Stimulated activated CD8-positive, alpha-beta memory T cell treated with anti-CD3 and anti-CD28 coated beads, Interleukin-15, amount 100 ng/mL, for 24 hours (primary cell): ENCODE measurements around the gene UCHL5.
"Not testable (repeated sequence)": the region's sequence is repeated elsewhere in the genome, so short reads cannot be mapped to it uniquely, and the experiment has no call there.

Source experiments
- DNase-seq: peaks from one replicate; pipeline ENCODE4 v3.0.0-alpha.2; 2020; ENCODE audit warnings: low read depth

UCHL5 gene

DNA sequence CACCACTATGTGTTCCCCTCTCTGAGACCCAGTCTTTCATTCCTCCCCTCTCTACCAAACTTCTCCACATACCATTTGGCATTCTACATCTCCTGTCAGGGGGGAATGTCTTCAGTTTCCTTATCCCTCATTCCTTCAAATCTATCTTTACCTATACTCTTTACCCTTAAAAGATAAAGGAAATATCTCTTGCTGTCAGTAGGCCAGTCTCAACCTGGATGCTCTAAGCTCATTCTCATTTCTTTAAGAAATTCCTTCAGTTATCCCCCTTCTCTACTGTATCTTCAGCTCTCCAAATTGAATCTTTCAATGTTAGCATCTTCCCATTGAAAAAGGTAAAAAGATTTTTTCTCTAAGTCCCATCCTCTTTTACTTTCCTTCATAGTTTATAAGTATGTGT, 6.8 kb upstream of the UCHL5 start:
- no peak for DNase-seq

GRCh38 chr1:193062698-193063463, 3.7 kb upstream of the UCHL5 start:
- no peak for DNase-seq

- no peak for DNase-seq
Observed at GRCh38 chr1:193060938-193061337, 1.8 kb upstream of the UCHL5 start.

- no peak for DNase-seq
Observed at GRCh38 chr1:193060406-193060805, 1.2 kb upstream of the UCHL5 start.

DNA sequence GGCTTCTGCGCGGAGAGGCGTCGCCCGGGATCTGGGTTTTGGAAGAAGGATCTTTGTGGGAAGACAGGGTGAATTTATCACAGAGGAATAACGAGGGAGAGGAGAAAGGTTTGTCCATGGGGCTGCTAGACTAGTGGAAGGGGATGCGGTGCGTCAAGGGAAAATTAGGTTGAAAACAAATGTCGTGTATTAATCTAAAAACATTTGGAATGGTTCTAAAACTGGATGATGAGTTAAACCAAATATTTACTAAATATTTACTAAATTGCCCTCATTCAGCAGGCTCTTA, 899 bp upstream of the UCHL5 start:
- no peak for DNase-seq

DNA sequence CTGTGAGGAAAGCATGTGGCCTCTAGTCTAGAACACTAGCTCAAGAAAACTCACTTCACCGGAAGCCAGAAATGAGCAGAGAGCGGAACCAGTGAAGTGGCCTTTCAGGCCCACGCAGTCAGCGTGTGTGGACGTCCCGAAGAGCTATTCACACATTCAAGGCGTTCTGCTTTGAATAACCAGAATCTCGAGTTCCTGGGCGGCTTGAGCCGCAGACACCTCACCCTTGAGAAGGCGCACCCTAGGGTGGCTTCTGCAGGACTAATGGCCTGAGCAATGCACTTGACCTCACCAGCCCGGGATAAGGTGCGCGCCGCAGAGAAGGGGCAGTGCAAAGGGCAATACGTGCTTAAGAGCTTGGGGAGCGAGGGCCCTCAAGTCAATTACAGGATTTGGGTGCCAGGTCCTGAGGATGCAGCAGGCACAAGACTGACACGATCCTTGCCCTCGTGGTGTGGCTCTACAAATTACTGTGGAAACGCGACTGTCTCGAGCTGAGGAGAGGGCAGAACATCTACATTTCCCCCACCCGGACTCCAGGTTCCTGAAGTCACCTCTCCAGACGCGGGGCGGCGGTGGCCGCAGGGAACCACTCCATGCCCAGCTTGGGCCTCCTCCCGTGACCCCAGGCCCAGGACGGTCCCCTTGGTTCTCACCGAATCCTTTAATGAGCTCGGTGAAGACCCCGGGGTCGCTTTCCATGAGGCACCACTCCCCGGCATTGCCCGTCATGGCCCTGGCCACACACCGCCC, 455 bp downstream of the UCHL5 start:
- DNase-seq: peak; percentile 23

GRCh38 chr1:193054169-193054675, 4.9 kb downstream of the UCHL5 start:
- DNase-seq: no peak

DNA sequence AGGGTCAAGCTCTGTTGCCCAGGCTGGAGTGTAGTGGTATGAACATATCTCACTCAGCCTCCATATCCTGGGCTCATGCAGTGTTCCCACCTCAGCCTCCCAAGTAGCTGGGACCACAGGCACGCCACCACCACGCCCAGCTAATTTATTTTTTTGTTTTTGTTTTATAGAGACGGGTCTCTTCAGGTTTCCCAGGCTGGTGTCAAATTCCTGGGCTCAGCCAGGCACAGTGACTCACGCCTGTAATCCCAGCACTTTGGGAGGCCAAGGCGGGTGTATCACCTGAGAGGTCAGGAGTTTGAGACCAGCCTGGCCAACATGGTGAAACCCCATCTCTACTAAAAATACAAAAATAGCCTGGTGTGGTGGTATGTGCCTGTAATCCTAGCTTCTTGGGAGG, 10.2 kb downstream of the UCHL5 start:
- DNase-seq: not testable (repeated sequence)

DNA sequence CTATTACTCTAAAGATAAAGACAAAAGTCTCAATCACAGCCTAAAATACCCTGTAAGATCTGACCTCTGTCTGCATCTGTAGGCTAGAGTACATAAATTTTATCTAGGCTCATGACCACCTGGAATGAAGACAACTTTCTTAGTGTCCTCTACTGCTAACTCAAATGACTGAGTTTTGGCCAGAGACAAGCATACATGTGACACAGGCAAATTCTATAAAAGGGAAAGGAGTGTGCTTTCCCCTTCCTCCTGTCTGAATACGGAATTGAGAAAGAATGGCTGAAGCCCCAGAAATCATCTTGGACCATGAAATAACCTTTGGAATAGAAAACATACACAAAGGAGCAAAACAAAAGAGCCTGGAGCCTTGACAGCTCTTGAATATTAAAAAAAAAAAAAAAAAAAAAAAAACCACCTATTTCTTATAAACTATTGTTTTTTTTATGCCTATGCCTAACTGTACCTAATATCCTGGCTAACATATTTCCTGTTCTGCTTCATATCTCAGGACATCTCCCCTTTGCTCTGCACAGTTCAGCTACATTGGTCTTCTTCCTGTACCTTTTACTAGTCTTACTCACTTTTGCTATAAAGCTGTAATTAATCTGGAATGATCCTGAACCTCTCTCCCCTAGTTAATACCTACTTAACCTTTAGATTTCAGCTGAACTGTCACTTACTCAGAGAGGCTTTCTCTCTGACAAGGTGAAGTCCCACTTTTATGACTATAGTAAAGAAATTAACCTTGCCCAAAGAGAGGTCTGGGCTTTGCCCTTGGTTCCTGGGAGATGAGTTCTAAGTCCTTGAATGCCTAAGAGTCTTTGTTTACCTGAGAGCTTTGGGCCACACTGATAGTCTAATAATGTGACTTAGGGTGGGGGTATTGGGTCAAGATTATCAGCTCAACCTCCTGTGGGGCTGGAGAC, 16.1 kb downstream of the UCHL5 start:
- no peak for DNase-seq

- no peak for DNase-seq
Observed at GRCh38 chr1:193040011-193040410, 19.1 kb downstream of the UCHL5 start.

DNA sequence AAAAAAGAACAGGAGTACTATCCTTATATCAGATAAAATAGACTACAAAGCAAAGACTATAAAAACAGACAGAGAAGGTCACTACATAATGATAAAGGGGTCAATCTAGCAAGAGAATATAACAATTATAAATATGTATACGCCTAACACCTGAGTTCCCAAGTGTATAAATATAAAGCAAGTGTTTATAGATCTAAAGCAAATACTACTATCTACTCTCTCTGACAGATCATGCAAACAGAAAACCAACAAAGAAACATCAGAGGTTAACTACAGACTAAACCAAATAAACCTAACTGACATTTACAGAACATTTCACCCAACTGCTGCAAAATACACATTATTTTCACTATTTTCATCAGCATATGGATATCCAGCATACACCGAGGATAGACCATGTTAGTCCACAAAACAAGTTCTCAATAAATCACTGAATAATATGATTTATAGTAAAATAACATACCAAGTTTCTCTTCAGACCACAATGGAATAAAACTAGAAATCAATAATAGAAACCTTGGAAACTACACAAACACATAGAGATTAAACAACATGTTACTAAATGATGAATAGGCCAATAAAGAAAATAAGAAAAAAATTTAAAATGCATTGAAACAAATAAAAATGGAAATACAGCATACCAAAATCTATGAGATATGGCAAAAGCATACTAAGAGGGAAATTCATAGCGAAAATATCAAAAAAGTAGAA, 22.7 kb downstream of the UCHL5 start:
- DNase-seq: no peak

DNA sequence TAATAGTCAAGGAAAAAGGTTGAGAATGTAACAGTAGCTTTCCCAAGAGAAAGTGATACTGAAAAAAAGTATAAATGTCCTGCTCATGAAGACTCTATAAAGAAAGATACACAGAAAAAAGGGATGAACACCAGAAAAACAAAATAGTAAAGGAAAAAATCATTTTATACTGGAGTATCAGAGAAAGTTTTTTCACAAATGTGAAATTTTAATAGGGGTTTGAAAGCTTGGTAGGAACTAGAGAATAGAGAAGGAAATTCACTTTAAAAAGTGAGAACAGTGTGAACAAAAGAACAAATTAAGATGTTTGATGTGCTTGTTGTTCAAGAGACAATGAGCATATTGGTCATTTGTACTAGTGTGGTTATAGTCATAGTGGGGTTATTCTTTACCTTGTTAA, 25.6 kb downstream of the UCHL5 start:
- DNase-seq: no peak

DNA sequence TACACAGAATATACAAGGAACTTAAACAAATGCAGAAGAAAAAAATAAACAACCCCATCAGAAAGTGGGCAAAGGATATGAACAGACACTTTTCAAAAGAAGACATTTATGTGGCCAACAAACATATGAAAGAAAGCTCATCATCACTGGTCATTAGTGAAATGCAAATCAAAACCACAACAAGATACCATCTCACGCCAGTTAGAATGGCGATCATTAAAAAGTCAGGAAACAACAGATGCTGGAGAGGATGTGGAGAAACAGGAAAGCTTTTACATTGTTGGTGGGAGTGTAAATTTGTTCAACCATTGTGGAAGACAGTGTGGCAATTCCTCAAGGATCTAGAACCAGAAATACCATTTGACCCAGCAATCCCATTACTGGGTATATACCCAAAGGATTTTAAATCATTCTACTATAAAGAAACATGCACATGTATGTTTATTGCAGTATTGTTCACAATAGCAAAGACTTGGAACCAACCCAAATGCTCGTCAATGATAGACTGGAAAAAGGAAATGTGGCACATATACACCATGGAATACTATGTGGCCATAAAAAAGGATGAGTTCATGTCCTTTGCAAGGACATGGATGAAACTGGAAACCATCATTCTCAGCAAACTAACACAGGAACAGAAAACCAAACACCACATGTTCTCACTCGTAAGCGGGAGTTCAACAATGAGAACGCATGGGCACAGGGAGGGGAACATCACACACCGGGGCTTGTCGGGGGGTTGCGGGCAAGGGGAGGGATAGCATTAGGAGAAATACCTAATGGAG, 26.3 kb downstream of the UCHL5 start:
- not testable (repeated sequence) for DNase-seq

- DNase-seq: no peak
Observed at GRCh38 chr1:193031431-193031830, 27.7 kb downstream of the UCHL5 start.

GRCh38 chr1:193030280-193030679, 28.9 kb downstream of the UCHL5 start:
- no peak for DNase-seq

DNA sequence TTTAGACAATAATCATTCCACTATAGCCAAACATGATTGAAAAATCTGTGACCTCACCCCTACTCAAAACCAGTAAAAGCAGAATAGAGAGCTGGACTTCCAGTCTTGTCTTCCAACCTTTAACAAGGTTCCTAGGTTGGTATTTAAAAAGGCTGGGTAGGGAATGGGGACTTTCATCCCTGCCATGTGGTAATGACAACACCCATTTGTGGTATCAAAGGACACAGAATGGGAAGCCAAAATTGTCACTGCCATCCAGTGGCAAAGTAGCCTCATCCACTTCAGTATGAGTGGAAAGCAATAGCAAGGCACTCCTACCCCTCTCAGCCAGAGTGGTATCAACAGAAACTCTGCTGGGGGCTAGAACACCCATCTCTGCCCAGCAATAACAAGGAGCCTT, 33.9 kb downstream of the UCHL5 start:
- no peak for DNase-seq

DNA sequence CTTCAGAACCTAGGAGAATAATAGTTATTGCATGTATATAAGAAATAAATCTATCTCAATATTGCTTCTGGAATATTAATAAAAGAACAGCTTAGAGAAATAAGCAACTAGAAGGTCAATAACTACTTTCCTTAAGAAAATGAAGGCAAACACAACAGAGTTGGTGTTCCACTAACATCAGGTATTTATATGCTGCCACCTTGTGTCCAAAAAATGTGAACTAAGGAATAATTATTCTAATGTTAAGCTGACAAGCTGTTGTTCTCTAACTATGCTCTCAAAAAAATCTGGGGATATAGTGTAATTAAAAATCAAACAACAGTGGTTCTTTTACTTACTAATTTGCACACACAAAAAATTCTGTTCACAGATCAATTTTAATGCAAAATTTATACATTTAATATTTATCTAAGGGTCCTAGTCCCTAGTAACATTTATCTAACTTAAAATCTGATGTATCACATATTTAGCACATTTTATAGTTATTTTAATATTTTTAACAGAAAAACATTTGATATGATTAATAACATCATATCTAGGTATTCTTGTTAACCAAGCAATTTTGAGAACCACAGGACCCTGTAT, 39.6 kb downstream of the UCHL5 start:
- DNase-seq: no peak

DNA sequence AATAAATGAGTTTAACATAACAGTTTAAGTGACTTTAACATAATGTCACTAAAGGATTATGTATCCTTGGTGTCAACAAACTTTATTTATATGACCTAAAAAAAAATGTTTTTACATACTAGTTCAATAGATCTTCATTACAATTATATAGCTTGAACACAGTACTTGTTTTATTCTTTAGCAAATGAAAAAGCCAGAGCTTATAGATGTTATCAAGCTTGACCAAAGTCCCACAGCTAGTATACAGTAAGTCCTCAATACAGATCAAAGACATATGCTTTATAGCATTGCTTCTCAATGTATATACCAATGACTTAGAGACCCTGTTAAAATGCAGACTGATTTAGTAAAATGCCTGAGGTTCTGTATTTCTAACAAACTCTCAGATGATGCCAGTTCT, 42.4 kb downstream of the UCHL5 start:
- no peak for DNase-seq

GRCh38 chr1:193014400-193014799, 44.8 kb downstream of the UCHL5 start:
- no peak for DNase-seq

DNA sequence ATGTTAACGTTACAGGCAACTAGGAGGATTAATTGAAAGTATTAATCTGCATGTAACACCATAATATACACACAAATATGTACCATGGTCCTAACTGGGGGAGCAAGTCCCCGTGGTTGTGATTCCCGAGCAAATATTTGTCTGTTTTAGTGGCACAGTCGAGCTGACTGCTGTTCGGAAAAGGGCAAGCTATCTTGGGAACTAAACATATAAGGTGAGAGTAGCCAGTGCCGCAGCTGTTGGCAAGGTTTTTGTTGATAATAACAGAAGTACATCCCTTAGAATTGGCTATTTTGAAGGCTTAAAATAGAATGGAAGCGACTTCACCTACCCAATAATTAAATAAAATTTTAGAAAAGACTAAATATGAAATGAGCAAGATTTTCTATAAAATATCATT, 45.5 kb downstream of the UCHL5 start:
- no peak for DNase-seq

DNA sequence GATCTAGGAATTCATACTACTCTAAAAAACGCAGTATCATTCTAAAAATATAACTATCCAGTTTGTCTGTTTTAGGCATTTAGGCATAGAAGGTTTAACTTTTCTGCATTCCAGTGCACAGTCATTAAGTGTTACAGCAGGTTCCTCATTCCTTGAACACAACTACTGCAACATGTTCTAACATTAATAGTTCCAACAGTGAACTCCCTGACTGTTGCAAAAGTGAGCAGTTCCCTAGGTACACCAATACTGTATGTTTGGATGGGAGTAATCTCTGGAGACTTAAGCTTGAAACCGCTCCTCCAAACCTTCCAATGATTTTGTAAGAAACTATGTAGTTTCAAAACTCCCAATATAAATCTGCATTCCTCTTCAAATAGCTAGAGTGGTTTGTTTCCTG, 46.2 kb downstream of the UCHL5 start:
- no peak for DNase-seq
